ENCODE measurements around the gene DGKG. TPM values are rescaled to one million over a fixed set of nuclear protein-coding genes. Genes with fewer than 3 reads are reported as not detected.

Gene DGKG
- total and polyA plus RNA-seq, 2 donors (not counting 1 experiment from before 2014, with no cell fraction given) = 0.67 to 10.9 TPM

DNA sequence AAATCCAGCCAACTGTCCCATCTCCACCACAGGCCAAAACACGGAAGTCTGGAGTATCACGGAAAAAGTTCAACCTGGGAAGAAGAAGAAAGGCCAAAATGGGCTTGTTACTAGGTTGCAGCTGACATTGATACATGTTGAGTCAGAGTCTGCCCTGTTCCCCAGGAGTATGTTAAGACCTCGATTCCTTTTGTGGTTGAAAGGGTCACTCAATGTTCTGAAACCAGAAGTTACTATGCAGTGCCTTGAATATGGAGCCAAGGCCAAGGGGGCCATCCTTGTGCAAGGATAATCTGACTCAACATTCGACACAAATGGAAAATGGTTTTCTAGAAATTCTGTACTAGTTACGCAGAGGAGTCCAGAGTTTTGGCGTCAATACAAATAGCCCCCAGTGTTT lies 104.2 kb downstream of the DGKG start:
- peak overlapping the region; percentile 65 for H3K27ac Mint-ChIP-seq
- H3K9ac ChIP-seq (ENCODE audit: low read length) = no peak overlapping the region
- H3K27me3 ChIP-seq (replicated peaks in 1 of 4; ENCODE audit: control extremely low read depth in 1 of 4, control insufficient read depth in 3 of 4, insufficient read depth in 4 of 4, low read length in 3 of 4) = no peaks in the 10 kb centered on the region
- no peak overlapping the region for H3K4me3 Mint-ChIP-seq
- intact Hi-C loops (cut with micrococcal nuclease) = loop anchor here (5.0 to 10.0 kb wide), 4 partner anchors 84 to 877 kb away; partner anchors contain the start of genes RPL39L and TRA2B
- H3K4me1 ChIP-seq (ENCODE audit: control insufficient read depth in 2 of 2, insufficient read depth in 2 of 2, low read length in 2 of 2) = peaks cover 50 to 54% of the 10 kb centered on the region in 2 donors
- H3K9me3 ChIP-seq (ENCODE audit: control extremely low read depth in 1 of 3, control insufficient read depth in 2 of 3, insufficient read depth in 1 of 3, low read length in 2 of 3) = no peaks in the 10 kb centered on the region
- no peak for TF ChIP-seq EZH2 (IDR thresholded peaks at IDR 0.05; ENCODE audit: borderline replicate concordance, insufficient read depth, low read depth, low read length, poor library complexity, severe bottlenecking)
- TF ChIP-seq, protein P1, sequence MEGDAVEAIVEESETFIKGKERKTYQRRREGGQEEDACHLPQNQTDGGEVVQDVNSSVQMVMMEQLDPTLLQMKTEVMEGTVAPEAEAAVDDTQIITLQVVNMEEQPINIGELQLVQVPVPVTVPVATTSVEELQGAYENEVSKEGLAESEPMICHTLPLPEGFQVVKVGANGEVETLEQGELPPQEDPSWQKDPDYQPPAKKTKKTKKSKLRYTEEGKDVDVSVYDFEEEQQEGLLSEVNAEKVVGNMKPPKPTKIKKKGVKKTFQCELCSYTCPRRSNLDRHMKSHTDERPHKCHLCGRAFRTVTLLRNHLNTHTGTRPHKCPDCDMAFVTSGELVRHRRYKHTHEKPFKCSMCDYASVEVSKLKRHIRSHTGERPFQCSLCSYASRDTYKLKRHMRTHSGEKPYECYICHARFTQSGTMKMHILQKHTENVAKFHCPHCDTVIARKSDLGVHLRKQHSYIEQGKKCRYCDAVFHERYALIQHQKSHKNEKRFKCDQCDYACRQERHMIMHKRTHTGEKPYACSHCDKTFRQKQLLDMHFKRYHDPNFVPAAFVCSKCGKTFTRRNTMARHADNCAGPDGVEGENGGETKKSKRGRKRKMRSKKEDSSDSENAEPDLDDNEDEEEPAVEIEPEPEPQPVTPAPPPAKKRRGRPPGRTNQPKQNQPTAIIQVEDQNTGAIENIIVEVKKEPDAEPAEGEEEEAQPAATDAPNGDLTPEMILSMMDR (IDR thresholded peaks at IDR 0.05) = no peak
- peaks cover 62% of the 10 kb centered on the region for H3K4me1 Mint-ChIP-seq
- H3K36me3 ChIP-seq (replicated peaks in 1 of 2; ENCODE audit: control extremely low read depth in 1 of 2, control insufficient read depth in 1 of 2, extremely low read depth in 1 of 2, insufficient read depth in 2 of 2, low read length in 1 of 2) = no peaks in the 10 kb centered on the region
- H3K27me3 Mint-ChIP-seq = no peaks in the 10 kb centered on the region
- ChIA-PET POLR2A (no interaction called here), CTCF (interaction anchor here (1.0 to 18.7 kb wide), 8 partner anchors 13 to 358 kb away, joined by 3 to 559 read pairs (median 7); partner anchors contain the start of gene CRYGS)
- no peak for ATAC-seq (ENCODE audit: low read depth)
- H3K9me3 Mint-ChIP-seq (ENCODE audit: insufficient read depth) = no peaks in the 10 kb centered on the region
- no peak for DNase-seq
- no peak overlapping the region for H2AFZ ChIP-seq (ENCODE audit: insufficient read depth, low read depth, low read length, poor library complexity, severe bottlenecking)
- no peak overlapping the region for H3K4me3 ChIP-seq (ENCODE audit: control extremely low read depth in 1 of 5, extremely low read depth in 1 of 5, insufficient read depth in 1 of 5, low read depth in 2 of 5, low read length in 4 of 5)
- no peak overlapping the region for H3K27ac ChIP-seq (ENCODE audit: low read length in 2 of 2)
- 86% methylated on average over 5 of the region's 6 CpGs for WGBS (ENCODE audit: insufficient coverage)
- H3K79me2 ChIP-seq (ENCODE audit: control insufficient read depth, insufficient read depth, low read length) = no peaks in the 10 kb centered on the region
- no peaks in the 10 kb centered on the region for H4K20me1 ChIP-seq (ENCODE audit: control insufficient read depth, insufficient read depth, low read length, poor library complexity, severe bottlenecking)
- no peak overlapping the region for H3K4me2 ChIP-seq (replicated peaks; ENCODE audit: low read depth, low read length, poor library complexity, severe bottlenecking)

- Mint-ChIP-seq H3K4me3 (peak overlapping the region; percentile 81), H3K27ac (peak overlapping the region; percentile 91), H3K27me3 (no peaks in the 10 kb centered on the region), H3K4me1 (peaks cover 73% of the 10 kb centered on the region), H3K9me3 (ENCODE audit: insufficient read depth) (no peaks in the 10 kb centered on the region)
- TF ChIP-seq, protein P1 (IDR thresholded peaks at IDR 0.05) = peak; percentile 82
- TF ChIP-seq EZH2 (IDR thresholded peaks at IDR 0.05; ENCODE audit: borderline replicate concordance, insufficient read depth, low read depth, low read length, poor library complexity, severe bottlenecking) = no peak
- 46% methylated on average over 10 of the region's 19 CpGs for WGBS (ENCODE audit: insufficient coverage)
- Histone ChIP-seq H3K4me3 (ENCODE audit: control extremely low read depth in 1 of 5, extremely low read depth in 1 of 5, insufficient read depth in 1 of 5, low read depth in 2 of 5, low read length in 4 of 5) (peak overlapping the region in 4 of 5 experiments; percentile 18 to 62 (median 41)), H4K20me1 (ENCODE audit: control insufficient read depth, insufficient read depth, low read length, poor library complexity, severe bottlenecking) (no peaks in the 10 kb centered on the region), H3K9me3 (ENCODE audit: control extremely low read depth in 1 of 3, control insufficient read depth in 2 of 3, insufficient read depth in 1 of 3, low read length in 2 of 3) (no peaks in the 10 kb centered on the region), H2AFZ (ENCODE audit: insufficient read depth, low read depth, low read length, poor library complexity, severe bottlenecking) (peak overlapping the region; percentile 67), H3K4me2 (replicated peaks; ENCODE audit: low read depth, low read length, poor library complexity, severe bottlenecking) (peak overlapping the region; percentile 81), H3K79me2 (ENCODE audit: control insufficient read depth, insufficient read depth, low read length) (no peaks in the 10 kb centered on the region), H3K27me3 (replicated peaks in 1 of 4; ENCODE audit: control extremely low read depth in 1 of 4, control insufficient read depth in 3 of 4, insufficient read depth in 4 of 4, low read length in 3 of 4) (no peaks in the 10 kb centered on the region), H3K36me3 (replicated peaks in 1 of 2; ENCODE audit: control extremely low read depth in 1 of 2, control insufficient read depth in 1 of 2, extremely low read depth in 1 of 2, insufficient read depth in 2 of 2, low read length in 1 of 2) (no peaks in the 10 kb centered on the region), H3K9ac (ENCODE audit: low read length) (peak overlapping the region; percentile 56), H3K27ac (ENCODE audit: low read length in 2 of 2) (peak overlapping the region; percentile 83 to 91), H3K4me1 (ENCODE audit: control insufficient read depth in 2 of 2, insufficient read depth in 2 of 2, low read length in 2 of 2) (peaks cover 57 to 65% of the 10 kb centered on the region in 2 donors)
- POLR2A ChIA-PET = interaction anchor here (1.0 to 2.3 kb wide), 5 partner anchors 9 to 314 kb away, joined by 3 to 8 read pairs (median 5); partner anchors contain the start of gene DNAJB11
- CTCF ChIA-PET = interaction anchor here (0.6 to 18.7 kb wide), 24 partner anchors 8 to 360 kb away, joined by 3 to 559 read pairs (median 4); partner anchors contain the start of genes CRYGS, DGKG, DNAJB11 and TBCCD1
- intact Hi-C loops (cut with micrococcal nuclease) = loop anchor here (1.0 to 10.0 kb wide), 9 partner anchors 86 to 879 kb away; partner anchors contain the start of genes EIF4A2, ETV5, RPL39L and TRA2B
- ATAC-seq (ENCODE audit: low read depth) (peak; percentile 69), DNase-seq (peak; percentile 90)
Measured at GRCh38 chr3:186255703-186256331, 106.2 kb downstream of the DGKG start.

Data from B cell (primary cell).